Calu3 (cell line): ENCODE results near the gene KCND3. TPM values are rescaled to one million over a fixed set of nuclear protein-coding genes. Genes with fewer than 3 reads are reported as not detected.

Source experiments
- BruUV-seq: library from RNA; stranded (reverse); fragments of 400-500 nt; replicated peaks from 2 replicates; lab custom pipeline; 2021; lab: Mats Ljungman, UMichigan
- CTCF ChIA-PET: fragments of 300-600 bp; sonication (Branson Sonifier 250); formaldehyde crosslinking; loops from one replicate; lab custom pipeline; 2022; ENCODE audit warnings: antibody characterized with exemption; lab: Charles Lee
- DNase-seq: peaks from one replicate; pipeline ENCODE4 v3.0.0; 2022
- H3K27ac Mint-ChIP-seq: one replicate; pipeline ENCODE4 v1.8.0; 2022; ENCODE audit warnings: mixed read lengths; ENCODE audit not compliant: unreplicated experiment
- H3K27me3 Mint-ChIP-seq: one replicate; pipeline ENCODE4 v1.8.0; 2022; ENCODE audit warnings: mixed read lengths; ENCODE audit not compliant: unreplicated experiment
- H3K36me3 Mint-ChIP-seq: one replicate; pipeline ENCODE4 v1.8.0; 2022; ENCODE audit warnings: mild to moderate bottlenecking, moderate library complexity, mixed read lengths; ENCODE audit not compliant: insufficient read depth, unreplicated experiment
- H3K4me1 Mint-ChIP-seq: one replicate; pipeline ENCODE4 v1.8.0; 2022; ENCODE audit warnings: mild to moderate bottlenecking, low read depth, mixed read lengths; ENCODE audit not compliant: unreplicated experiment
- H3K4me3 Mint-ChIP-seq: one replicate; pipeline ENCODE4 v1.8.0; 2022; ENCODE audit warnings: mild to moderate bottlenecking, low read depth, moderate library complexity, mixed read lengths; ENCODE audit not compliant: unreplicated experiment
- H3K9me3 Mint-ChIP-seq: one replicate; pipeline ENCODE4 v1.8.0; 2022; ENCODE audit warnings: low read depth, mixed read lengths; ENCODE audit not compliant: unreplicated experiment
- CTCF ChIP-seq: fragments of 200-600 bp; IDR thresholded peaks from one replicate; pipeline ENCODE4 v1.8.0; 2022; ENCODE audit warnings: antibody characterized with exemption; ENCODE audit not compliant: unreplicated experiment
- intact Hi-C: fragments of 100-400 bp; cut with micrococcal nuclease; formaldehyde crosslinking; loops from one replicate; pipeline ENCODE4 v1.10.0; 2022; ENCODE audit not compliant: unreplicated experiment
- total RNA-seq: library from RNA; stranded (reverse); gene quantifications from 2 replicates; pipeline ENCODE4 v1.2.3, GENCODE V29; 2022

The KCND3 gene
- total RNA-seq, 1 experiment from 2014 or later, result 0.07 TPM

GRCh38 chr1:111867868-111868440 is 121.5 kb downstream of the KCND3 start:
- no peaks in the 10 kb centered on the region for H3K4me1 Mint-ChIP-seq
- no peak overlapping the region for H3K4me3 Mint-ChIP-seq
- H3K9me3 Mint-ChIP-seq, result no peaks in the 10 kb centered on the region
- no peak for TF ChIP-seq CTCF
- H3K27ac Mint-ChIP-seq, result no peak overlapping the region
- DNase-seq, result no peak
- intact Hi-C loops, result no loop called here
- no TSS peak for BruUV-seq
- H3K27me3 Mint-ChIP-seq, result peaks cover 23% of the 10 kb centered on the region
- CTCF ChIA-PET, result no interaction called here
- H3K36me3 Mint-ChIP-seq, result no peaks in the 10 kb centered on the region

GRCh38 chr1:111864862-111865261 is 124.6 kb downstream of the KCND3 start:
- CTCF ChIA-PET, result no interaction called here
- no TSS peak for BruUV-seq
- DNase-seq, result no peak

GRCh38 chr1:111863401-111863800 is 126.1 kb downstream of the KCND3 start:
- Mint-ChIP-seq H3K27me3 (peaks cover 57% of the 10 kb centered on the region), H3K9me3 (no peaks in the 10 kb centered on the region), H3K4me3 (no peak overlapping the region), H3K36me3 (no peaks in the 10 kb centered on the region), H3K27ac (no peak overlapping the region), H3K4me1 (no peaks in the 10 kb centered on the region)
- intact Hi-C loops, result no loop called here
- TF ChIP-seq CTCF, result no peak
- no TSS peak for BruUV-seq
- no peak for DNase-seq
- CTCF ChIA-PET, result no interaction called here

More at GRCh38 chr1:111864862-111865261, 124.6 kb downstream of the KCND3 start:
- Mint-ChIP-seq H3K9me3 (no peaks in the 10 kb centered on the region), H3K4me1 (no peaks in the 10 kb centered on the region), H3K27ac (no peak overlapping the region), H3K27me3 (peaks cover 43% of the 10 kb centered on the region), H3K4me3 (no peak overlapping the region), H3K36me3 (no peaks in the 10 kb centered on the region)
- intact Hi-C loops, result no loop called here
- TF ChIP-seq CTCF, result no peak

- no peaks in the 10 kb centered on the region for H3K9me3 Mint-ChIP-seq
- no peak overlapping the region for H3K27ac Mint-ChIP-seq
- intact Hi-C loops, result no loop called here
- CTCF ChIA-PET, result no interaction called here
- DNase-seq, result no peak
- BruUV-seq, result no TSS peak
- no peaks in the 10 kb centered on the region for H3K4me1 Mint-ChIP-seq
- no peaks in the 10 kb centered on the region for H3K36me3 Mint-ChIP-seq
- no peak for TF ChIP-seq CTCF
- H3K27me3 Mint-ChIP-seq, result peaks cover 65% of the 10 kb centered on the region
- no peak overlapping the region for H3K4me3 Mint-ChIP-seq
Observed at GRCh38 chr1:111862599-111862998, 126.9 kb downstream of the KCND3 start.
